Measurements from ENCODE around the gene PGRMC1. TPM values are rescaled to one million over a fixed set of nuclear protein-coding genes. Genes with fewer than 3 reads are reported as not detected.

The PGRMC1 gene
- total and polyA plus RNA-seq, 9 of the 15 experiments (the other 6 are each of a cell fraction or from before 2014, with no cell fraction given), result 27.4 to 115 (median 90.3) TPM

DNA sequence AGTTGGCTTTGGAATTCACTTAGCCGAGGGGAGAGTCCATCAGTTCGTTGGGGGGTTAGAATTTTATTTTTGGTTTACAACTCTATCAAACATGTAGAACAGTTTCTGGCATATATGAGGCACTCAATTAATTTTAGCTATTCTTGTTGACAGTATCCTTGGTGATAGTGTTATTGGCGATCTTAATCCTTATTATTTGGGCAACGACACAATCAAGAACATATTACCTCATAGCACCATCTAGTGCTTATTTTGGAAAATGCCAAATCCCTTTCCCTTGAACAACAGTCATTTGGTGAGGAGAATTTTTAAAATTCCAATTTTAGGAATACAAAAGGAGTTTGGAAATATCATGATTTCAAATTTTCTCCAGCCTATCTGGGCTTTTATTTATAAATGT lies 17.9 kb upstream of the PGRMC1 start (continued):
- TF ChIP-seq, protein P1, sequence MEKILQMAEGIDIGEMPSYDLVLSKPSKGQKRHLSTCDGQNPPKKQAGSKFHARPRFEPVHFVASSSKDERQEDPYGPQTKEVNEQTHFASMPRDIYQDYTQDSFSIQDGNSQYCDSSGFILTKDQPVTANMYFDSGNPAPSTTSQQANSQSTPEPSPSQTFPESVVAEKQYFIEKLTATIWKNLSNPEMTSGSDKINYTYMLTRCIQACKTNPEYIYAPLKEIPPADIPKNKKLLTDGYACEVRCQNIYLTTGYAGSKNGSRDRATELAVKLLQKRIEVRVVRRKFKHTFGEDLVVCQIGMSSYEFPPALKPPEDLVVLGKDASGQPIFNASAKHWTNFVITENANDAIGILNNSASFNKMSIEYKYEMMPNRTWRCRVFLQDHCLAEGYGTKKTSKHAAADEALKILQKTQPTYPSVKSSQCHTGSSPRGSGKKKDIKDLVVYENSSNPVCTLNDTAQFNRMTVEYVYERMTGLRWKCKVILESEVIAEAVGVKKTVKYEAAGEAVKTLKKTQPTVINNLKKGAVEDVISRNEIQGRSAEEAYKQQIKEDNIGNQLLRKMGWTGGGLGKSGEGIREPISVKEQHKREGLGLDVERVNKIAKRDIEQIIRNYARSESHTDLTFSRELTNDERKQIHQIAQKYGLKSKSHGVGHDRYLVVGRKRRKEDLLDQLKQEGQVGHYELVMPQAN (IDR thresholded peaks at IDR 0.05; ENCODE audit: borderline replicate concordance), result no peak
- TF ChIP-seq CEBPB (tag; IDR thresholded peaks at IDR 0.05) (no peak), DEAF1 (CRISPR knock-in tag; IDR thresholded peaks at IDR 0.05) (peak; percentile 38; the same call in 1 of the 2 replicates)

- Histone ChIP-seq H2AFZ (ENCODE audit: low read depth, low read length) (no peak overlapping the region), H3K9me1 (ENCODE audit: control insufficient read depth, insufficient read depth, low read length) (no peaks in the 10 kb centered on the region), H4K20me1 (replicated peaks; ENCODE audit: control insufficient read depth, insufficient read depth, low read length) (no peaks in the 10 kb centered on the region), H3K4me1 (replicated peaks in 1 of 2; ENCODE audit: control insufficient read depth in 2 of 2, insufficient read depth in 2 of 2, low read length in 2 of 2) (no peaks in the 10 kb centered on the region), H3K9me3 (replicated peaks; ENCODE audit: control insufficient read depth, insufficient read depth, low read depth, low read length) (no peaks in the 10 kb centered on the region), H3K9ac (ENCODE audit: insufficient read depth in 1 of 2, low read depth in 2 of 2, low read length in 2 of 2) (no peak overlapping the region), H3K36me3 (ENCODE audit: control insufficient read depth, insufficient read depth, low read length) (no peaks in the 10 kb centered on the region), H3K4me2 (ENCODE audit: insufficient read depth, low read length) (no peak overlapping the region), H3K4me3 (no peak overlapping the region), H3K79me2 (ENCODE audit: control insufficient read depth, insufficient read depth, low read length) (no peaks in the 10 kb centered on the region), H3K27ac (ENCODE audit: extremely low read depth, low read depth, low read length) (no peak overlapping the region), H3K27me3 (ENCODE audit: control insufficient read depth in 2 of 2, insufficient read depth in 2 of 2, low read length in 2 of 2) (no peaks in the 10 kb centered on the region; a peak in 2 of 5 replicates)
- 100% methylated on average over 6 of the region's 37 CpGs for WGBS (ENCODE audit: insufficient coverage, low coverage, missing lambda C conversion rate)
- no peak for ATAC-seq
- no peak for DNase-seq (ENCODE audit: extremely low read depth in 1 of 4, low spot score in 3 of 4)
- no TSS peak for BruUV-seq (replicated peaks)
- no peak for FAIRE-seq
- intact Hi-C loops (cut with micrococcal nuclease) (no loop called here), in situ Hi-C loops (cut with MboI) (loop anchor here (25.0 kb wide), 1 partner anchor 386 kb away; no protein-coding TSS in a partner anchor)
- CTCF ChIA-PET (ENCODE audit: low intra/inter-chr PET ratio), result no interaction called here
- POLR2A ChIA-PET, result no interaction called here
- TF ChIP-seq, protein P2, sequence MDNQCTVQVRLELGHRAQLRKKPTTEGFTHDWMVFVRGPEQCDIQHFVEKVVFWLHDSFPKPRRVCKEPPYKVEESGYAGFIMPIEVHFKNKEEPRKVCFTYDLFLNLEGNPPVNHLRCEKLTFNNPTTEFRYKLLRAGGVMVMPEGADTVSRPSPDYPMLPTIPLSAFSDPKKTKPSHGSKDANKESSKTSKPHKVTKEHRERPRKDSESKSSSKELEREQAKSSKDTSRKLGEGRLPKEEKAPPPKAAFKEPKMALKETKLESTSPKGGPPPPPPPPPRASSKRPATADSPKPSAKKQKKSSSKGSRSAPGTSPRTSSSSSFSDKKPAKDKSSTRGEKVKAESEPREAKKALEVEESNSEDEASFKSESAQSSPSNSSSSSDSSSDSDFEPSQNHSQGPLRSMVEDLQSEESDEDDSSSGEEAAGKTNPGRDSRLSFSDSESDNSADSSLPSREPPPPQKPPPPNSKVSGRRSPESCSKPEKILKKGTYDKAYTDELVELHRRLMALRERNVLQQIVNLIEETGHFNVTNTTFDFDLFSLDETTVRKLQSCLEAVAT (IDR thresholded peaks at IDR 0.05), result no peak
- TF ChIP-seq ZSCAN32 (CRISPR knock-in tag; IDR thresholded peaks at IDR 0.05), result no peak
- TF ChIP-seq, protein P3, sequence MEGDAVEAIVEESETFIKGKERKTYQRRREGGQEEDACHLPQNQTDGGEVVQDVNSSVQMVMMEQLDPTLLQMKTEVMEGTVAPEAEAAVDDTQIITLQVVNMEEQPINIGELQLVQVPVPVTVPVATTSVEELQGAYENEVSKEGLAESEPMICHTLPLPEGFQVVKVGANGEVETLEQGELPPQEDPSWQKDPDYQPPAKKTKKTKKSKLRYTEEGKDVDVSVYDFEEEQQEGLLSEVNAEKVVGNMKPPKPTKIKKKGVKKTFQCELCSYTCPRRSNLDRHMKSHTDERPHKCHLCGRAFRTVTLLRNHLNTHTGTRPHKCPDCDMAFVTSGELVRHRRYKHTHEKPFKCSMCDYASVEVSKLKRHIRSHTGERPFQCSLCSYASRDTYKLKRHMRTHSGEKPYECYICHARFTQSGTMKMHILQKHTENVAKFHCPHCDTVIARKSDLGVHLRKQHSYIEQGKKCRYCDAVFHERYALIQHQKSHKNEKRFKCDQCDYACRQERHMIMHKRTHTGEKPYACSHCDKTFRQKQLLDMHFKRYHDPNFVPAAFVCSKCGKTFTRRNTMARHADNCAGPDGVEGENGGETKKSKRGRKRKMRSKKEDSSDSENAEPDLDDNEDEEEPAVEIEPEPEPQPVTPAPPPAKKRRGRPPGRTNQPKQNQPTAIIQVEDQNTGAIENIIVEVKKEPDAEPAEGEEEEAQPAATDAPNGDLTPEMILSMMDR (IDR thresholded peaks at IDR 0.05 in 2 of 3, conservative IDR thresholded peaks at IDR 0.05 in 1 of 3; ENCODE audit: insufficient read depth in 2 of 3, low read depth in 1 of 3, low read length in 3 of 3), result no peak
- TF ChIP-seq HINFP (tag; conservative IDR thresholded peaks at IDR 0.05; ENCODE audit: low read depth), result no peak
- no peak for TF ChIP-seq TEAD4 (IDR thresholded peaks at IDR 0.05; ENCODE audit: low read length)
- TF ChIP-seq TEAD4 (CRISPR knock-in tag; IDR thresholded peaks at IDR 0.05; ENCODE audit: borderline replicate concordance), result no peak
- no peak for TF ChIP-seq ATF7 (IDR thresholded peaks at IDR 0.05)
- no peak for TF ChIP-seq HOXB6 (CRISPR knock-in tag; IDR thresholded peaks at IDR 0.05; ENCODE audit: borderline replicate concordance)
- no peak for TF ChIP-seq ETV1 (tag; conservative IDR thresholded peaks at IDR 0.05; ENCODE audit: low read depth)
- no peak for TF ChIP-seq ZNF79 (CRISPR knock-in tag; IDR thresholded peaks at IDR 0.05; ENCODE audit: low read depth)
Observed at GRCh38 chrX:119222932-119223331, 13.2 kb upstream of the PGRMC1 start.

All from K562 (cell line).